ENCODE measurements around the gene TMEM184B. TPM values are rescaled to one million over a fixed set of nuclear protein-coding genes. Genes with fewer than 3 reads are reported as not detected.

TMEM184B gene
- total RNA-seq, 1 donor from 2014 or later = 26.5 TPM

GRCh38 chr22:38175206-38176118 lies 97.3 kb downstream of the TMEM184B start:
- H3K4me1 Mint-ChIP-seq = peaks cover 47% of the 10 kb centered on the region
- Histone ChIP-seq H2AFZ (replicated peaks) (no peak overlapping the region), H3K4me2 (no peak overlapping the region), H3K79me2 (ENCODE audit: low read depth) (peaks cover under 1% of the 10 kb centered on the region), H3F3A (ENCODE audit: low read depth) (peaks cover 10% of the 10 kb centered on the region), H3K9me3 (ENCODE audit: low read depth) (no peaks in the 10 kb centered on the region), H3K27ac (no peak overlapping the region), H3K9ac (no peak overlapping the region), H3K36me3 (no peaks in the 10 kb centered on the region), H3K27me3 (no peaks in the 10 kb centered on the region), H3K4me1 (peaks cover 9% of the 10 kb centered on the region), H4K20me1 (ENCODE audit: low read depth) (no peaks in the 10 kb centered on the region), H3K4me3 (no peak overlapping the region)
- no peaks in the 10 kb centered on the region for H3K9me3 Mint-ChIP-seq
- peaks cover 5% of the 10 kb centered on the region for H3K27me3 Mint-ChIP-seq (ENCODE audit: insufficient read depth, low read depth)
- peak overlapping the region; percentile 2 for H3K27ac Mint-ChIP-seq
- TF ChIP-seq EZH2phosphoT487 (IDR thresholded peaks at IDR 0.05) (no peak), CTCF (IDR thresholded peaks at IDR 0.05) (no peak), EZH2 (IDR thresholded peaks at IDR 0.05) (no peak)
- no peaks in the 10 kb centered on the region for H3K36me3 Mint-ChIP-seq
- H3K4me3 Mint-ChIP-seq = no peak overlapping the region
- no peak for DNase-seq (ENCODE audit: low spot score)

- H3K27me3 ChIP-seq = no peaks in the 10 kb centered on the region
- H3K27me3 Mint-ChIP-seq (ENCODE audit: insufficient read depth, low read depth) = peaks cover 6% of the 10 kb centered on the region
- H3K9me3 Mint-ChIP-seq = no peaks in the 10 kb centered on the region
- H3K27ac Mint-ChIP-seq = peak overlapping the region; percentile 57
- no peak overlapping the region for H3K27ac ChIP-seq
- peaks cover 10% of the 10 kb centered on the region for H3F3A ChIP-seq (ENCODE audit: low read depth)
- no peak overlapping the region for H3K9ac ChIP-seq
- no peaks in the 10 kb centered on the region for H4K20me1 ChIP-seq (ENCODE audit: low read depth)
- H3K4me1 ChIP-seq = peaks cover 9% of the 10 kb centered on the region
- no peak overlapping the region for H3K4me3 ChIP-seq
- H3K4me1 Mint-ChIP-seq = peaks cover 41% of the 10 kb centered on the region
- H3K36me3 ChIP-seq = no peaks in the 10 kb centered on the region
- H3K36me3 Mint-ChIP-seq = no peaks in the 10 kb centered on the region
- H3K4me3 Mint-ChIP-seq = no peak overlapping the region
- no peak for TF ChIP-seq CTCF (IDR thresholded peaks at IDR 0.05)
- no peak for TF ChIP-seq EZH2 (IDR thresholded peaks at IDR 0.05)
- no peak for TF ChIP-seq EZH2phosphoT487 (IDR thresholded peaks at IDR 0.05)
- no peak for DNase-seq (ENCODE audit: low spot score)
- no peak overlapping the region for H3K4me2 ChIP-seq
- no peak overlapping the region for H2AFZ ChIP-seq (replicated peaks)
- no peaks in the 10 kb centered on the region for H3K9me3 ChIP-seq (ENCODE audit: low read depth)
- no peaks in the 10 kb centered on the region for H3K79me2 ChIP-seq (ENCODE audit: low read depth)
These were observed 98.2 kb downstream of the TMEM184B start for GRCh38 chr22:38174626-38175025.

DNA sequence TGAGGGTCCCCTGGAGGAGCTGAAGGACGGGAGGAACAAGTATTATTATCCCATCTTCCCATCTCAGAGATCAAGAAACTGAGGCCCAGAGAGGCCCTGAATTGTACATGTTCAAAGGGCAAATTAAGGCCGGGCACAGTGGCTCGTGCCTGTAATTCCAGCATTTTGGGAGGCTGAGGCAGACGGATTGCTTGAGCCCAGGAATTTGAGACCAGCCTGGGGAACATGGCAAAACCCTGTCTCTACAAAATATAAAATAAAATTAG lies 99.2 kb downstream of the TMEM184B start:
- Histone ChIP-seq H4K20me1 (ENCODE audit: low read depth) (no peaks in the 10 kb centered on the region), H3F3A (ENCODE audit: low read depth) (peaks cover 10% of the 10 kb centered on the region), H3K79me2 (ENCODE audit: low read depth) (no peaks in the 10 kb centered on the region), H2AFZ (replicated peaks) (no peak overlapping the region), H3K36me3 (no peaks in the 10 kb centered on the region), H3K4me2 (no peak overlapping the region), H3K27ac (no peak overlapping the region), H3K9me3 (ENCODE audit: low read depth) (no peaks in the 10 kb centered on the region), H3K4me1 (peaks cover 9% of the 10 kb centered on the region), H3K4me3 (no peak overlapping the region), H3K9ac (no peak overlapping the region), H3K27me3 (no peaks in the 10 kb centered on the region)
- Mint-ChIP-seq H3K27ac (peak overlapping the region; percentile 87), H3K4me3 (no peak overlapping the region), H3K4me1 (peaks cover 40% of the 10 kb centered on the region), H3K27me3 (ENCODE audit: insufficient read depth, low read depth) (peaks cover 9% of the 10 kb centered on the region), H3K9me3 (no peaks in the 10 kb centered on the region), H3K36me3 (no peaks in the 10 kb centered on the region)
- no peak for DNase-seq (ENCODE audit: low spot score)
- TF ChIP-seq EZH2phosphoT487 (IDR thresholded peaks at IDR 0.05) (no peak), CTCF (IDR thresholded peaks at IDR 0.05) (no peak), EZH2 (IDR thresholded peaks at IDR 0.05) (no peak)
